GM03348 (cell line): Measurements from ENCODE around the gene PERCC1.
"Not testable (repeated sequence)": the region's sequence is repeated elsewhere in the genome, so short reads cannot be mapped to it uniquely, and the experiment has no call there.

Experiments
- DNase-seq: peaks from one replicate; pipeline ENCODE4 v3.0.0; 2012; ENCODE audit warnings: low spot score

PERCC1 gene

DNA sequence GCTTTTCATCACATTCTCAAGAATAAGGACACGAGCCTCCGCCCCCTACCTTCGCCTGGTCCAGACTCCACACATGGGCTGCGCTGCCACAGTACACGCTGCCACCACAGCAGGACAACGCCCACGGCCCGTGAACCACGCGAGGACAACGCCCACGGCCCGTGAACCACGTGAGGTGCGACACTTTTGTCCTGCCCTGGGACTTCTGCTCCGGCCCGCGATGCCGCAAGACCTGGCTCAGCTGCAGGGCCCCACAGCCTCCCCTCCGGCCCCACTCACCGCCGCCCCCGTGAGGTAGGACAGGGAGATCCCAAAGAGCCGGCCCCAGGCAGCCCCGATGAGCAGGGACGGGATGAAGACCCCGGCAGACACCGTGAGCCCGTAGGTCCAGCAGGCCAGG lies 19.3 kb downstream of the PERCC1 start:
- DNase-seq, result no peak

DNA sequence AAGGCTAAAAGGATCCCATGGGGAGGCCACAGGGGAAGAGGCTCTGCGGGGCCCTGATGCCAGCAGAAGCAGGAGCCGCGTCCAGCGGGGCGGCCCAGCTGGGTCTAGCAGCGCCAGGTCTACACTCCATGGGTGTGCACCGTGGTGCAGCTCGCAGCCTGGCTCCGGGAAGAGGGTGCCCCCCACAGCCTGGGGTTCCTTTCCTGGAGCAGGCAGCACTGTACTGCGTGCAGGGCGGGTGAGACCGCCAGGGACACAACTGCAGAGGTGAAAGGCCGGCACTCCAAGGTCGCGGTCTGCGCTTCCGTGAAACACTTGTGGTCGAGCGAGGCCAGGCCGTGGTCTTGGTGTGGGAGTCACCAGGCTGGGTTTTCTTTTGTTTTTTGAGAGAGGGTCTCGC lies 20.0 kb downstream of the PERCC1 start:
- DNase-seq, result no peak

DNA sequence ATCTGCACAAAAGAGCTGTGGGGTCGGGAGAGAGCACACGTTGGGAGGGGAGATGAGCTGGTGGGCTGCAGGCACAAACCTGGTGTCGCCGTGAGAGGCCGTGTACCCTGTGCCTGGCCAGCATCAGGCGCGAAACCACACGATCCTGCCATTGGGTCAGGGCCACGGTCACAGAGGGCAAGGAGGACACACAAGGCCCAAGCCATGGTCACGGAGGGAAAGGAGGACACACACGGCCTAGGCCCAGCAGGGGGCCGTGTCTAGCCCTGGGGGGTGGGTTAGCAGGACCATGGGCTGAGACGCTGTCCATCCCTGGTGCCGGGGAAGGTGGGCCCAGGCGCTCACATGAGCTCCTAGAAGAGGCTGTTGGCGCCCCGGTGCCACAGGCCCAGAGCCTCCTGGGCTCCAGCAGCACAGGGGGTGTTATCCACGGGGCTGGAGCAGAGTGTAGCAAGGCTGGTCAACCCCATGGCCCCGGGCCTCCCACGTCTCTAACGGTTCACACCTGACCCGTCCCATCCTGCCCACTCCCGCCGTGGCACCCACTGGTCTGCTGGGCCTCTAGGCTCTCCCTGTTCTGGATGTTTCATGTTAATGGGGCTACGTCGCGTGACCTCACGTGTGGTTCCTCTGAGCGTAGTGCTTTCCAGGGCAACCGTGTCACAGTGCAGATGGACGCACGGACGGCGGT lies 21.0 kb downstream of the PERCC1 start:
- no peak for DNase-seq

DNA sequence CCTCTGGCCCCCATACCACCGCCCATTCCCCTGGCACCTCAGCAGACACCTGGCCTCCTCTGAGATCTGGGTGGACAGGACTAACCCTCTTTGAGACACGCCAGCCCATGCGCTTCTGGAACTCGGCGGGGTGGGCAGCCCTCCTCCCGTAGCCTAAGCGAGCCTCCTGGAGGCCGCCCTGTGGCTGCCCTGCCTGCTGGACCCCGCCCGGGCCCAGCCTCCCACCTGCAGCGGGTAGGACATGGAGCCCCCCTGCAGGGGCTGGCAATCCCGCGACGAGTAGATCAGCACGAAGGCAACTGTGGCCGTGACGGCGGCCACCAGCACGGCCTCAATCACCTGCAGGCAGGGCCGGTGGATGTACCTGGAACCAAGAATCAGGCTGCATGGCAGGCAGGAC lies 21.7 kb downstream of the PERCC1 start:
- DNase-seq, result no peak

DNA sequence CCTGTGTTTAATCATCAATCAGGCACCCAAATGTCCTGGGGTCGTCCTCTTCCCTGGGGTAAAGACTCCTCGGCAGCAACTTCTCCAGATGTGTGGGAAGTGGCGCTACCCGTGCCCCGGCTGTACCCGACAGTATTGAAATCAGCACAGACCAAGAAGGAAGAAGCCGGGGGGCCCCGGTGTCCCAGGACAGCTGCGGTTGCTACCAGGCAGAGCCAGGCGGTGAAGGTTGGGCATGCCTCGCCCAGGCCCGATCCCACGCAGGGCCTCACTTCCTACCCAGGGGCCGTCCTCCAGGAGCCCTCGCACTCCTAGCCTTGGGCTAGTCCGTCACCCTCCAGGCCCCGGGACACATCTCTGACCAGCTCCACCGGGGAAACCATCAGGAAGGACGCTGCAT lies 22.4 kb downstream of the PERCC1 start:
- DNase-seq, result no peak

DNA sequence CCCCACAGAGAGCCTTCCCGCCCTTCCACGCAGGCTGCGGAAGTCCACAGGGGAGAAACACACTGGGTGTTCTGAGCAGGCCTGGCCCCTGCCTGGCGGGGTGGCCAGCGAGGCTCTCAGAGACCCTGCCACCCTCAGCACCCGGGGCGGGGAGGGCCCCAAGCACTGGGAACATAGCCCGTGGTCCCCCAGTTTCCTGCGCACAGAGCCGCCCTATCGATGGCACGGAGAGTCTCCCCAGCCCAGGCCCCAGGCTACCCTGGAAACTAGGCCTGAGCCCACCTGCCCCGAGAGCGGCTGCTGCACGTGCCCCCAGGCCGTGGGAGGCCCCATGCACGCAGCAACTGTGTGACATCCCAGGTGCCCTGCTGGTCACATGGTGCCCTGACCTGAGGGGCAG lies 23.7 kb downstream of the PERCC1 start:
- no peak for DNase-seq

DNA sequence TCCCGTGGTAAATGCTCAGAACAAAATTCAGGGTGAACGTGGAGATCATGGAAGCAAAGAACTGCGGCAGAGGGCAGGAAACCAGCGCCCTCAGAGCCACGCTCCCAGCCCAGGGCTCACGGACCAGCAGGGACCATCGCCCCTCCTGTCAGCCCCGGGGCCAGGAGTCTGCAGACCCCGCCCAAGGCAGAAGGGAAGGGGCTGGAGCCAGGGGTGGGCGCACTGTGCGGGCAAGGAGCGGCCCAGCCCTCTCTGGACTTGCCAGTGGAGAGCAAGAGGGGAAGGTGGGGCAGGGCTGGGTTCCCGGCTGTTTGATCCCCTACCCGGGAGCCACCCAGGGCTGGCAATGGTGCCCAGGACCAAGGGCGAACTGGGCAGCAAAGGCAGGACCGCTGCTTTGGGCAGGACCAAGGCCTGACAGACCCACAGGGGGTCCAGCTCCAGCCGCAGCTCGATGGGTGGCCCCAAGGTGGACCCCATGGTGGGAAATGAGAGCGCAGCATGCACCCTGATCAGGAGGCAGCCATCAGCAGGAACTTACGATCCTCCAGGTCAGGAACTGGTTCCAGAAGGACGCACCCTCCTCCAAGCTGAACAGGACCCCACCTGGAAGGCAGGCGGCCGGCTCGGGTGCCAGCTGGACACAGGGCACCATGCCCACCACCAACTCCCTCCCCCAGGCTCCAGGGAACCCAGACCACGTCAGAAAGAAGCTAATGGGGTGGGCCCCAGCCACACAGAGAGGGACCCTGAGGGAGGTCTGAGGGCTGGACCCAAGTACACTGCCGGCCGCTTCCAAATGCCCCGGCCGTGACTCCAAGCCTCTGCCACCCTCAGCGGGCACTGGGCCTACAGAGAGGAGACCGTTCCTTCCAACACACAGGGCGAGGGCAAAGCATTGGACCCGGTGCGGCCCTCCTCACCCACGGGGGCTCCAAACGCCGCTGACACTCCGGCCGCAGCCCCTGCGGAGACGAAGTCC lies 24.6 kb downstream of the PERCC1 start:
- no peak for DNase-seq

DNA sequence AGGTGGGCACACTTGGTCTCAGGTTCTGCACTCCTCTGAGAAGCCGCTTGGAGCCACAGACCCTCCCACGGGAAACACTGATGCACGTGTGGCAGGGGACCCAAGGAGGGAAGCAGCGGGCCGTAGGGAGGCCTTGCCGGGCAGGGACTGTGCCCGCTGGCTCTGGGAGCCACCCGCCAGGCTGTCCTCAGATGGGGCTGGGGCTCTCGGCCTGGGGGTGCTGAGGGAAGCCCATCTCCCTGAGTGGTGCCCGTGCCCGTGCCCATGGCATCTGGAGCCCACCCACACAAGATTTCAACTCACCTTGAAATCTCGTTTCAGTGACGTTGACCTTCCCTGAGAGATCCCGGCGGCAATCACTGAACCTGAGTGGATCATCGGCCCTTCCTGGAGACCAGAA lies 26.1 kb downstream of the PERCC1 start:
- DNase-seq, result no peak

DNA sequence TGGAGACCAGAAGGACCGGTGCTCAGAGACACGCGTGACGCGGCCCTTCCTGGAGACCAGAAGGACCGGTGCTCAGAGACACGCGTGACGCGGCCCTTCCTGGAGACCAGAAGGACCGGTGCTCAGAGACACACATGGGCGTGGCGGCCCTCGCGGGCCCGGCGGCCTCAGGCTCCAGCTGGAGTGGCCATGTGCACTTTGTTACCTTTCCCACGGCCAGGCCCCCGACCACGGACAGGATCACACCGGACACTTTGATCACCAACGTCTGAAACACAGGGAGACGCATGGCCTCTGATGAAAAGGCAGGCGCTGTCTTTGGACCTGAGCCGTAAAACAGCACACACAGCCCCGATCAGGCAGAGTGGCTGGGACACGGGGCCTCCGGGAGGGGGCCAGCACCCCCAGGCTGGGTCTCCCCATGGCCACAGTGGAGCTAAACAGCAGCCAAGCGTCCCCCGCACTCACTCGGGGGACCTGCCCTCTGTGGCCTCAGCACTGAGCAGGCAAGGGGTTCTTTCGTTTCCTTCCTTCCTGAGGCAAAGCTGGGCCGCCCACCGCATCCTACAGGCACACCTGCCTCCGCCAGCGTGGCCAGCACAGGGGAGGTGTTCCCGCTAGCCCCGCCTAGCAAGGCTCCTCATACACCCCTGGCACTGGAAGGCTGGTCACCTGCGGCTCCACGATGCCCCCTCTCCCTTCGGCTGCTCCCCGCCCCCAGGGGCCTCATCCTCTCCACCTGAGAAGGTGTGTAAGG lies 26.8 kb downstream of the PERCC1 start:
- no peak for DNase-seq

DNA sequence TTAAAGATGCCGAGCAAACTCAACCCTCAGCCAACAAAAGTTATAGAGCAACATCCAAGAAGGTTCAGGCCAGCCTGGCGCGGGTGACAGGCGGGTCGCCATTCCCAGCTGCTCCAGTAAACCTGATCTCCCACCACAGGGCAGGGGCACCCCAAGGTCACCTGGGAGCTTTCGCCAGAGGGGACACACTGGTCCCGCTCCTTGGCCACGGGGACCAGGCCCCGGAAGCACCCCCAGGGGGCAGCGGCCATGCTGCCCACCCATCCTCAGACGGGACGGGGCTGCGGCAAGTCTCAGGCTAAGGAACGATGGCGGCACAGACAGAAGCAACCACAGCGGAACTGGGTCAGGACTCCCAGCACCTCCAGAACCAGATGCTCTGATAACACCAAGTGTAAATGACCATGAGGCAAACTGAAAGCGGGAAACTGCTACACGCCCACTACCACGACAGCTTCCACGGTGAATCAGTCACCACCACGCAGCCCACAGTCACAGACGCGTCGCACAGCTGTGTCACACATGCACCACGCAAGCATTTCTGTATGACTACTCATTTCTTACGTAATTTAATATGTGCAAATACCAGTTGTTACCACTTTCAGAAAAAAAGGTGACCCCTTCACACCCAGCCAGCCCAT lies 27.6 kb downstream of the PERCC1 start:
- DNase-seq, result no peak

DNA sequence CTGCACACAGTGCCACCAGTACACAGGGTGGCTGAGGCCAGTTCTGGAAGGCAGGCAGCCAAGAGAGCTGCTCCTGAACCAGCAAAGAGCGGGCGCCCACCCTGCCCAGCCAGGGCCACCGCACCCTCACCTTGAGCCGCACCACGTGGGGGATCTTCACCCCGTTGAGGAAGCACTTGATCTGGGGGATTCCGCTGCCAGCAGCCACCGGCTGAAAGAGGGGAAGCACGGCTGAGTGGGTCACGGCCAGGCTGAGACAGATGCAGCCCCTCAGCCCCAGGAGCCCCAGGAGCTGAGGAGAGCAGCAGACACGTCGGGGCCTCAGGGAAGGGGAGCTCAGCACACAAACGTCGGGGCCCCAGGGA lies 28.1 kb downstream of the PERCC1 start:
- no peak for DNase-seq

DNA sequence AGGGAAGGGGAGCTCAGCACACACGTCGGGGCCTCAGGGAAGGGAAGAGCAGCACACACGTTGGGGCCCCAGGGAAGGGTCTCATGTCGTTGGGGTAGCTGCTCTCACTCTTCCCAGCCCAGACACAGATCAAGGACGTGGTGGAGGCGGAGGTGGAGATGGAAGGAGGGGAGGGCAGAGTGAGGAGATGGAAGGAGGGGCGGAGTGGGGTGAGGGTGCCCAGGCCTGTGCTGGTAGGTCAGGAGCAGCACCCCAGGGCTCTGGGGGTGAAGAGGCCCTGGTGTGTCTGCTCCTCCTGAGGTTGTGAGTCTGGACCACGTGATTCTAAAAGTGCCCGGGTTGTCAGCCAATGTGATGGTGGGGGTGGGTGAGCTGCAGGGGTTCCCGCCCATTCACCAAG lies 29.1 kb downstream of the PERCC1 start:
- DNase-seq, result no peak

DNA sequence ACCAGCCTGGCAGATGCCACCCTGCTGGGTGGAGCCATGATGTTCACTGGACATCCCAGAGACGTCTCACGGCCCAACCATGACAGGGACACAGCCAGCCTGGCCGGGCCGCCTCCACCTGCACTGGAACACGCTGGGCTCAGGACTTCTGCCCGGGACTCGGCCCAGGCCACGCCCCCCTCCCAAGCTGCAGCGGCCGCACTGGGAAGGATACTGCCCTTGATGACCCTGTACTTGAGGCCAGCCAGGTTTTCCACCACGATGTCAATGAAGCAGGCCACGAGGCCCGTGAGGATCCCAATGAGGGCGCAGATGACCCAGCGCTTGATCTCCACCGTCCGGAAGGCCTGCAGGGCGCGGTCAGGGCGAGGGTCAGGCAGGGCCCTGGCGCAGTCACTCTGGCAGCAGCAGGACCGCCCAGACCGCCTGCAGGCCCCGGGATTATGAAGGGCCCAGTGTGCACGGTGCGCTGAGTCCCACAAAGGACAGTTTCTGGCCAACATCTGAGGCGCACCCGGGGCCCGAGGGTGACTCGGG lies 29.8 kb downstream of the PERCC1 start:
- DNase-seq, result no peak

DNA sequence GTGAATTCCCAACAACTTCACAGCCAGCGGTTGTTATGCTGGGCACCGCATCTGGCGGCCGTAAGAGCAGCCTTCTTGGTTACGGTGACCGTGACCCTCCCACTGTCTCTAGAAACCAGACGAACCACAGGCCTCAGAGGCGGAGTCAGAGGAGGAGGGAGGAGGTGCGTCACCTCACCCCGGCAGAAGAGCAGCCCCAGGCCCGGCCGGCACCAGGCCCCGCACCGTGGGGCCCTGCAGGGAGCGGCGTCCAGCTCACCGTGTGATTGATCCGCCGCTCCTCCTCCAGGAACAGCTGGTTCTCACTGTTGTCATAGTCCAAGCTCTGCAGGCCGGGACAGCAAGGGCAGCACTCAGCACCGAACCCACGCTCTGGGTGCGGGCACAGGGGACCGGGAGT lies 30.3 kb downstream of the PERCC1 start:
- no peak for DNase-seq

DNA sequence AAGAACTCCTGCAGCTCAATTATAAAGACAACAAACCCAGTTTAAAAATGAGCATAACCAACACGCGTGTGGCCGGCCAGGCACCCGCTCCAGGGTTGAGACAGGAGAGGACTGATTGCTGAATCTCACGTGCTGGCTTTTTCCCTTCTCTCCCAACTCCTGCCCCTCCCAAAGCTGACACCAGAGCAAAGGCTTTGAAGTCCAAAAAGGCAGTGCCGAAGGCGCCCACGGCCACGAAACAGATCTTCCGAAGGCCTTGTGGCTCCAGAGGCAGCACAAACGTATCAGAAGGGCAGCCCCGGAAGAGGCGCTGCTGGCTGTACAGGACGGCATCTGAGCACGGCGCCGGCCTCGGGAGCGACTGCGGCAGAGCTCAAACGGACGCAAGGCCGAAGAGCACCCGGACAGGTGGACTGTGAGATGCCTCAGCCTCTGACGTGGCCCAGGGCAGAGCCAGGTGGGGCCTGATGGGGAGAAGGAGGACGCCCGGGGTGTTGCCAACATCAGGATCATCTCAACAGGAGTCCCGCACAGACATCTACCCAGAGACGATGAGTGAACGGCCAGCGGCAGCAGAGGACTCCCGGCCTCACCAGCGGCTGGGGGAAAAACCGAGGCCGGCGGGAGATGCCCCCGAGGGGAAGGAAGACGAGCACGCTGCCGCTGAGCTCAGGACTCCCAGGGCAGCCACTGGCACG lies 33.5 kb downstream of the PERCC1 start:
- DNase-seq, result no peak

DNA sequence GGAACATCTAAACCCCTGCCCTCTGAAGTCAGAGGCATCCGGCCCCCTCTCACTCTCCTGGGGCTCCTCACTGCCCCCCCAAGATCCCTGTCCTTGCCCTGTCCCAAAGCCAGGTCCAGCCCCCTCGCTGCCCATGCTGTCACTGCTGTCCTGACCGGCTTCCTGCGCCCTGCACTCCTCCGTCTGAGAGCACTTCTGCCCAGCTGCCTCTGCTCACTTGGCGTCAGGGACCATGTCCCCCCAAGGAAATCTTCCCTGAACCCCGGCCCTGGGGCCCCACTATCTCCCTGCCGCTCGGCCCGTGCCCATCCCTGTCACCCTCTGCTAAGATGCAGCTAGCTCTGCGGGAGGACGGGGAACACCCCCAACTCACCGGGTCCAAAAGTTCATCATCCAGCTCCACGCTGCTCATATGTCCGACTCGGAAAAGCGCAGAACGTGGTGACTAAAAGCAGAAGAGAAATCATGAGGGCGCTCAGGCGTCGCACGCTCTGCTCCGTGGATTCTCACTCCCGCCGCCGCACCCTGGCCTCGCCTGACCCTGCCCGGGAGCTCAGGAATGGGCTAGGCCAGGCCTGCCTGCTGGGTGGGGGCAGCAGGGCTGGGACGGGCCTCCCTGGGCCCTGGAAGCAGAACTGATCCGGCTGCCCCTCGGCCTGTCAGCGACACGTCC lies 34.2 kb downstream of the PERCC1 start:
- DNase-seq, result no peak

DNA sequence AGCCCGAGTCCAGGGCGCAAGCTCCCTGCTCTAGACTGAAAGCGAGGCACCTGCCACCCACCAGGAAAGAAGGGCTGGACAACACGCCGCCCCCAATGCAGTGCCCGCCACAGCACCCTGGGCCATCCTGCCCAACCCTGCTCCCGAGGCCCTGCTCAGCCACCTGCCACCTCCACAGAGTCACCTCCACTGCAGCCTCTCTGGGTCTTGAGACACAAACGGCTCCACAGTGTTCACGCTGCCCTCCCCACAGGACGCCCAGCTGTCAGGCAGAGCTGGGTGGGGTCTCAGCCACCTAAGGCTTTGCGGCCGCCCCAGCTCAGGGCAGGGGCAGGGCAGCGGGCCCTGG lies 34.7 kb downstream of the PERCC1 start:
- DNase-seq, result no peak

DNA sequence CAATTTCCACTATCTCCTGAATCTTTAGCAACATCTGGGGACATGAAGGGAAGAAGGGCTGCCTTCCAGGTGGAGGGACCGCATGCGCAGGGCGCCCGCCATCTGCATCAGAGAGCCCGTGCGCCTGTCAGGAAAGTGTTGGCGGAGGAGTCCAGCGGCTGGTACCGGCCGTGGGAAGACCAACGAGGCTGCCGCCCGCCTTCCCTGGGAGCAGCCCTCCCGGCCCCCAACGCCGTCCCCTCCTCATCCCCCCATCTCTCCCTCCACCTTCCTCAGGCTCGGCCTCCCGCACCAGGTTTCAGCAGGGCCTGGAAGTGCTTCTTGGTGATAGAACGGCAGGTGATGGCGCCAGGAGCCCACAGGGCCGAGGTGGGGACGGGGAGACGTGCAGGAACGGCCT lies 35.2 kb downstream of the PERCC1 start:
- DNase-seq, result no peak

DNA sequence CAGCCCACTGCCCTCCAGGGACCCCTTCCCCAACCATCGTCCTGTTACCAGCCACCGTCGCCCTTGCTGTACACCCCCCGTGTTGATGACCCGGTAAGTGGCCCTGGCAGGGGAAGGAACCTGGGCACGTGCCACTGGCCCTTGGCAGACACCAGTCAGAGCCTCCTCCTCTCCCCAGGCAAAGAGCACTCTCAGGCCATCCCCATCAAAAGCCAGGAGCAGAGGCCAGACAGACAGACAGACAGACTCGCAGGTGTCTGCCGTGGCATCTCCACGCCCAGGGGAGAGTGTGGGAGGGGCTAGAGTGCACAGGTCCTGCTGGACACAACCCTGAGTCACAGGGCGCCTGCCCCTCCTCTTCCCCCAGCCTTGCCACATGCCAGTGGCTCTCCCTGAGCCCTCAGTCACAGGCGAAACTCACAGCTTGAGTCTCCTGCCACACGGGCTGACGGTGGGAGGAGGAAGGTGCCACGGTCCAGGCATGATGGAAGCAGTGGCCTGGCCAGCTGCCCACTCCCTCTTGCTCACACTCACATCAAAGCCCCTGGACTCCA lies 36.2 kb downstream of the PERCC1 start:
- no peak for DNase-seq

DNA sequence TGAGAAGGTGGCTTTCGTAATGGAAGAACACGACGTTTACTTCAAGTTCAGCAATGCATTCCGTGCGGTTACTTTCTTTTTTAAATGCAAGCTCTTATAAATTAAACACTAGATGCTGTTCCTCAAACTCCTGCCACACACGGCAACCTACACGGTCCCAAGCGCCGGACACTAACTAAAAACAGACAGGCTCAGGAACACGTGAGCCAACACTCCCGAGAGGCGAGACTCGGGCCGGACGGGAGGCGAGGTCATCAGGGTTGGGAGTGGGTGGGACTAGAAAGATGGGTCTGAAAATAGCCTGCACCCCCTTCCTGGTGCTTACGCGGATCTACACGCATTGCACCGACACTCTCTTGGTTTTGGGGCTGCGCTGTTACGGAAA lies 37.5 kb downstream of the PERCC1 start:
- no peak for DNase-seq

DNA sequence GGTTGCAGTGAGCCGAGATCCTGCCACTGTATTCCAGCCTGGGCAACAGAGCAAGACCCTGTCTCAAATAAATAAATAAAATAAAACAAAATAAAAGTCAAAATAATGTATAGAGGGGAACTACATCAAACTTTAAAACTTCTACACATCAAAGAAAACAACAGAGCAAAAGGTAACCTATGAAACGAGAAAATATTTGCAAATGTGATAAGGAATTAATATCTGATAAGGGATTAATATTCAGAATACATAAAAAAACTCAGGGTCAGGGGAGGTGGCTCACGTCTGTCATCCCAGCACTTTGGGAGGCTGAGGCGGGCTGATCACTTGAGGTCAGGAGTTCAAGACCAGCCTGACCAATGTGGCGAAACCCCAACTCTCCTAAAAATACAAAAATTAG lies 38.3 kb downstream of the PERCC1 start:
- not testable (repeated sequence) for DNase-seq
